Colonic mucosa (tissue), 4 donors: ENCODE results near the gene CLIC1. TPM values are rescaled to one million over a fixed set of nuclear protein-coding genes. Genes with fewer than 3 reads are reported as not detected.

ENCODE experiments used
- DNase-seq: peaks from one replicate; pipeline ENCODE4 v3.0.0-alpha.2; 2020
- H3K27ac ChIP-seq: fragments of 200-600 bp; one replicate; pipeline ENCODE4 v1.8.0; 2021
- H3K27me3 ChIP-seq: fragments of 200-600 bp; one replicate; pipeline ENCODE4 v1.8.0; 2021
- H3K36me3 ChIP-seq: fragments of 200-600 bp; one replicate; pipeline ENCODE4 v1.8.0; 2021
- H3K4me1 ChIP-seq: fragments of 200-600 bp; one replicate; pipeline ENCODE4 v1.8.0; 2021; ENCODE audit warnings: mild to moderate bottlenecking
- H3K4me3 ChIP-seq: fragments of 200-600 bp; one replicate; pipeline ENCODE4 v1.8.0; 2021
- H3K9ac ChIP-seq, 2 donors: one replicate each; pipeline ENCODE4 v1.7.0; 2013; ENCODE audit warnings: control low read depth in 2 of 2, low read depth in 2 of 2, low read length in 2 of 2
- H3K9me3 ChIP-seq: fragments of 200-600 bp; one replicate; pipeline ENCODE4 v1.8.0; 2021
- intact Hi-C: fragments of 100-400 bp; cut with DNase I; formaldehyde crosslinking; loops from one replicate; pipeline ENCODE4 v1.14.1; 2022
- total RNA-seq, 2 donors: library from RNA; stranded (reverse); fragmentation: NEBNext Ultra II Directional in 1 of 2; extraction: Animal tissue kit (Norgen Biotek cat#: 25700) in 1 of 2; gene quantifications; one replicate each; pipeline ENCODE4 v1.2.1, GENCODE V29; 2021
- TF ChIP-seq, protein P1 (sequence below): fragments of 200-600 bp; IDR thresholded peaks from one replicate; pipeline ENCODE4 v1.8.0; 2022; ENCODE audit warnings: antibody characterized with exemption, mild to moderate bottlenecking
- donor health status: healthy.
- donor health status: DM: no; HTN: no; CAD: no.
- donor health status: DM: no; HTN: no; CAD: no.

CLIC1 gene
- total RNA-seq, 2 donors from 2014 or later: 622 to 646 TPM

DNA sequence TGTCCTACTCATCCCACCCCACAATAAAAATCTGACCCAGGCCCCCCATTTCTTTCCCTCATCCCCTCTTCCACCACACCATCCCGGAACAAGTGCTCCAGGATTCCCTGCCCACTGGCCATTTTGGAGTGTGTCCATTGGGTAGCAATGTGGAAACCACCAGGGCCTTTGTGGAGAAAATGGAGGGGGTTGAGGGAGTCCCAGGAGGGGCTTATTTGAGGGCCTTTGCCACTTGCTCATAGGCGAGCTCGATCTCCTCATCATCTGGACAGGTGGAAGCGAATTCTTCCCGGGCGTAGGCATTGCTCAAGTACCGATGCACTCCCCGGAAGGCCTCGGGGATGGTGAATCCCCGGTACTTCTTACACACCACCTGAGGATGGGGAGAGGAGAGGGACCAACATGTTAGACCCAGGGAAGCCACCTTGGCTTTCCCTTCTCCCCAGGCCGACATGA lies 5.7 kb downstream of the CLIC1 start:
- Histone ChIP-seq H3K27me3 (no peaks in the 10 kb centered on the region), H3K4me1 (peaks cover 13% of the 10 kb centered on the region), H3K27ac (peak overlapping the region; percentile 96), H3K4me3 (peak overlapping the region; percentile 60), H3K9ac (peak overlapping the region; percentile 76 to 95), H3K36me3 (peaks cover 14% of the 10 kb centered on the region), H3K9me3 (no peaks in the 10 kb centered on the region)
- no peak for DNase-seq
- intact Hi-C loops: no loop called here
- TF ChIP-seq, protein P1, sequence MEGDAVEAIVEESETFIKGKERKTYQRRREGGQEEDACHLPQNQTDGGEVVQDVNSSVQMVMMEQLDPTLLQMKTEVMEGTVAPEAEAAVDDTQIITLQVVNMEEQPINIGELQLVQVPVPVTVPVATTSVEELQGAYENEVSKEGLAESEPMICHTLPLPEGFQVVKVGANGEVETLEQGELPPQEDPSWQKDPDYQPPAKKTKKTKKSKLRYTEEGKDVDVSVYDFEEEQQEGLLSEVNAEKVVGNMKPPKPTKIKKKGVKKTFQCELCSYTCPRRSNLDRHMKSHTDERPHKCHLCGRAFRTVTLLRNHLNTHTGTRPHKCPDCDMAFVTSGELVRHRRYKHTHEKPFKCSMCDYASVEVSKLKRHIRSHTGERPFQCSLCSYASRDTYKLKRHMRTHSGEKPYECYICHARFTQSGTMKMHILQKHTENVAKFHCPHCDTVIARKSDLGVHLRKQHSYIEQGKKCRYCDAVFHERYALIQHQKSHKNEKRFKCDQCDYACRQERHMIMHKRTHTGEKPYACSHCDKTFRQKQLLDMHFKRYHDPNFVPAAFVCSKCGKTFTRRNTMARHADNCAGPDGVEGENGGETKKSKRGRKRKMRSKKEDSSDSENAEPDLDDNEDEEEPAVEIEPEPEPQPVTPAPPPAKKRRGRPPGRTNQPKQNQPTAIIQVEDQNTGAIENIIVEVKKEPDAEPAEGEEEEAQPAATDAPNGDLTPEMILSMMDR: no peak

DNA sequence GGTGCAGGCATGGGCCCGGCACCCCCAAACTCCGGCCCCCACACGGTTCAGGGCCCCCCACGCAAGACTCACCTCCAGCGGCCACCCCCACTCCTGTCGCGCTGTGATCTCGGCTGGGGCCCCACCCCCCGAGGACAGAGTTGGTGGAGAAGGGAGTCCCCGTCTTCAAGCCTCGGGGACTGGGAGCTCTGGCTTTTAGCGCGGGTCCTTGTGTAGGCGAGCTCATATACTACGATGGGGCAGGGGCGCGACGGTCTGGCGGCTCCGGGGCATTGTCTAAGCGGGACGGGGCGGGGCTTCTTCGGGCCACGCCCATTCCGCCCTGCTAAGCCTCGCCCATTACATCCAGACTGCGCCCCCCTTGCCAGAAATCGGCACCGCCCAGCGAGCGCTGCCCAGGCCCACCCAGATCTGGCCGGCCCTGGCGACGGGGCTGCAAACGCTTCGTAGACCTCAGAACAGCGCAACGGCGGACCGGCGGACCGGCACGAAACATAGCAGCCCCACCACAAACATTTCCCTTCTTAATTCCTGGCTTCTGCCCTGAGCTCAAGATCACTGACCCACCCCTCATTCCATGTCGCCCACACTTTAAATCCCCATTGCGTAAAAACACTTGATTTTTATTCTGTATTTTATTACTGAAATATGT lies 6.2 kb downstream of the CLIC1 start:
- Histone ChIP-seq H3K36me3 (peaks cover 14% of the 10 kb centered on the region), H3K4me1 (peaks cover 13% of the 10 kb centered on the region), H3K27ac (peak overlapping the region; percentile 96), H3K27me3 (no peaks in the 10 kb centered on the region), H3K9ac (peak overlapping the region; percentile 76 to 95), H3K4me3 (peak overlapping the region; percentile 60), H3K9me3 (no peaks in the 10 kb centered on the region)
- intact Hi-C loops: no loop called here
- TF ChIP-seq, protein P1: no peak
- DNase-seq: peak; percentile 92

DNA sequence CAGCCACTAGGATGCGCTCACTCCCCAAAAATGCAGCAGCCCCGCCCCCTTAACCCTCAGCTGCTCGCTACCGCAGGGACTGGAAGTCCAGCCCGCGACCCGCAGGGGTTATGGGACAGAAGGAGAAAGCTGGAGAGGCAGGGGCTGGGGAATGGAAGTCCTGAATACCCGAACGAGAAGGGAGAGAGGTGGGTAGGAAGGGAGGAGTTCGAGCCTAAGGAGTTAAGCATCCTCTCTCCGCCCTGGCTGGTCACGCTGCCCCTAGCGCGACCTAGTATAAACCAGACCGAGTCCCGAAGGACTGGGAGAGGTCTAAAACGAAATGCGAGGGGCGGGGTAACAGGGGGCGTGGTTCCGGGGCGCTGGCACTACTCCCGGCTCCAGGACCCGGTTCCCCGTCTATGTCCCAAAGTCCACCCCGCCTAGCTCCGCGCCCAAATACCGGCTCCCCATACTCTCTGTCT lies 6.8 kb downstream of the CLIC1 start:
- Histone ChIP-seq H3K9ac (peak overlapping the region; percentile 76 to 95), H3K4me1 (peaks cover 13% of the 10 kb centered on the region), H3K27me3 (no peaks in the 10 kb centered on the region), H3K36me3 (peaks cover 14% of the 10 kb centered on the region), H3K9me3 (no peaks in the 10 kb centered on the region), H3K4me3 (peak overlapping the region; percentile 60), H3K27ac (peak overlapping the region; percentile 96)
- peak; percentile 97 for DNase-seq
- TF ChIP-seq, protein P1: peak; percentile 46
- intact Hi-C loops: no loop called here

DNA sequence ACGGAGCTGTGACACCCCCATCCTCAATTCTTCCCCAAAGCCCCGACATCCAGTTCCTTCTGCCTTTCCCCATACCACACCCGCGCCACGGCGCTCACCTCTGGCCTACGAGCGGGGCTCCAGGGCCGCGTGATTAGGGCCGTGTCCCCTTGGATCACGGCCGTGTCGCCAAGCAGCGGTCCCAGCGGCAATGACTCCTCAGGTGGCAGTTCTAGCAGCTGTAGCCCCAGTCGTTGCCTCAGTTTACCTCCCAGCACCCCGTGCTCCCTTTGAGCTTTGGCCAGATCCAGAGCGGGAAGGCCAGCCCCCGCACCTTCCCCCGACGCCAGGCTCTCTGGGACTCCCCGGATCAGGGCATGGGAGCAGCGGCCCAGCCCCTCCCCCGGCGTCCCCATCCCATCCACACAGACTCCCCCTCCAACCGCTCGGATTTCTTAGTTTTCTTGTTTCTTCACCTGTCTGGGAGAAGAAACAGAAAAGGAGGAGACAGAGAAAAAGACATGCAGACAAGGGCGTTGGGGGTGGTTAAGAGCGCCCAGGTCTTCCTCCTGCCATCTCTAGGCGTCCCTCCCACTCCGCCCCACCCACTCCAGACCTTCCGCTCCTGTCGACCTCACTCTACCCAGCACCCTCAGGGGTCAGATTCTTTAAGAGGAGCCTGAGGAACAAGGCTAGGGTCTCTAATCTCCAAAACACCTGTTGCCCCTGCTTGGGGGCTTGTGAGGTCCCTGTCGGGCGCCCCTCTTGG lies 7.4 kb downstream of the CLIC1 start, which contains the start of gene DDAH2:
TSS of gene DDAH2 (minus strand) at position 533 of the 748 bp plus-strand sequence. CDS start at position 395, 138 bp downstream.
- no peaks in the 10 kb centered on the region for H3K27me3 ChIP-seq
- no peak for DNase-seq
- peak within 1 kb of the TSS; percentile 96 for H3K27ac ChIP-seq
- H3K9me3 ChIP-seq: no peaks in the 10 kb centered on the region
- intact Hi-C loops: no loop called here
- H3K36me3 ChIP-seq: peaks cover 14% of the 10 kb centered on the region
- peak within 1 kb of the TSS; percentile 76 to 95 for H3K9ac ChIP-seq
- TF ChIP-seq, protein P1: no peak
- H3K4me1 ChIP-seq: peaks cover 13% of the 10 kb centered on the region
- peak within 1 kb of the TSS; percentile 60 for H3K4me3 ChIP-seq

DNA sequence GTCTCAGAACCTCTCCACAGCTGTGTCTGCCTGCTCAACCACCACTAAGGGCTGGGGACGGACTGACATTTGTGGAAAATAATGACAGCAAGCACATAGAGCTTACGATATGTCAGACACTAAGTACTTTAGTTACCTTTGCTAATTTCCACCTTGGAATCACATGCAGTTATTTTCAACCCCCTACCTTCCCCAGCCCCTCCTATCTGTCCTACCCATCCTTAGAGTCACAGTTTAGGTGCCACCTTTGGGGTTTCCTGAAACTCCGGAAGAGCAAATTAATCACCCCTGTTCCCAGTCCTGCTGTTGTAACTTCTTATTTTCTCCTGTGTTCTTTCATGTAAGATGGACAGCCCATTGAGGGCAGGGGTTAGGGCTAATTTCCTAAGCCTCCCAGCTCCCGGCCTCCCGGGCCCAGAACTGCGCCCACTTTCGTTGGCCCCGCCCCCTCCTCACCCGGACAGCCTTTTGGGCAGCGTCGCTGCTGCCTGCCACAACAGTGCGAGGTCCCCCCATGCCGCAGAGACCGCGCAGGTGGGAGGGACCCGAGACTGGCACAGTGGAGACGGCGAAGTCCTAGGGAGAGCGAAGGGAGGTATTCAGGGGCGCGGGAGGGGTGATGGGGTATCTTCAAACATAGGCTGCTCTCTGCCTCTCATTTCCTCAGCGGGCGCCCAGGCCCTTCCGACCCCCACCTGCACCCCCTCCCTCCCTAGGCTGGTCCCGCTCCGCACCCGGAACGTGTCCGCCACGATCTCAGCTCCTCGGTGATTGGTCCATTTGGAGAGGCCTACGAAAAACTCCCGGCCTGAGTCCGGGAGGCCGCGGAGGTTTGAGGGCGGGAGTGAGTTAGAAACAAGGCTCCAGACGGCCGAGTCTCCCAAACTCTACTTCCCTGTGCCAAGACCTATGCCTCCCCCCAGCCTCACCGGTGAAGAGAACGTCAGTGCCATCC lies 8.3 kb downstream of the CLIC1 start:
- intact Hi-C loops: no loop called here
- no peak for DNase-seq
- Histone ChIP-seq H3K27ac (peak overlapping the region; percentile 96), H3K36me3 (peaks cover 10% of the 10 kb centered on the region), H3K9me3 (no peaks in the 10 kb centered on the region), H3K9ac (peak overlapping the region; percentile 76 to 95), H3K4me1 (peaks cover 13% of the 10 kb centered on the region), H3K4me3 (peak overlapping the region; percentile 60), H3K27me3 (no peaks in the 10 kb centered on the region)
- TF ChIP-seq, protein P1: no peak
